ENCODE data around the gene DPP6.

DPP6 gene

GRCh38 chr7:154881526-154881925, 829.3 kb downstream of the DPP6 start:
- no peak for DNase-seq (ENCODE audit: low read depth)

DNA sequence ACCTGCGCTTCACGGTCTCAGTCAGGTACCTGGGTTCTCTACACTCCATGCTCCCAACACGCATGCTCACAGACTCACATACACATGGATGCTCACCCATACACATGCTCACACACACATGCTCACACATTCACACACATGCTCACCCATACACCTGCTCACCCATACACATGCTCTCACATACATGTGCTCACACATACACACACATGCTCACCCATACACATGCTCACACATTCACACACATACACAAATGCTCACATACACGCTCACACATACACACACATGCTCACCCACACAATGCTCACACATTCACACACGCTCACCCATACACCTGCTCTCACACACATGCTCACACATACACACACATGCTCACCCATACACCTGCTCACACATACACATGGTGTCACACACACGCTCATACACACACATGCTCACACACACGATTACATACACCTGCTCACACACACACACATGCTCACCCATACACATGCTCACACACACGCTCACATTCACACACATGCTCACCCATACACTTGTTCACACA, 830.8 kb downstream of the DPP6 start:
- no peak for DNase-seq (ENCODE audit: low read depth)

DNA sequence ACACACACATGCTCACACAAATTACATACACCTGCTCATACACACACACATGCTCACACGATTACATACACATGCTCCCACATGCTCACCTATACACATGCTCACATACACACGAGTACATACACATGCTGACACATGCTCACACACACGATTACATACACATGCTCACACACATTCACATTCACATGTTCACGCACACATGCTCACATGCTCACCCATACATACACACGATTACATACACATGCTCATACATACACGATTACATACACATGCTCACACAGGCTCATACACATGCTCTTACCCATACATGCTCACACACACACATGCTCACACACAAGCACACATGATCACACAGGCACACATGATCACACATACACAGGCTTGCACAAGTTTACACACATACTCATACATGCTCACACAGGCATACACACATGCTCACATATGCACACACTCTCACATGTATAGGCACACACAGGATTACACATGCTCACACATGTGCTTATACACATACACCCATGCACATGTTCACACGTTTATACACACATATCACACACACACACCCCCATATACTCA, 832.2 kb downstream of the DPP6 start:
- no peak for DNase-seq (ENCODE audit: low read depth)

DNA sequence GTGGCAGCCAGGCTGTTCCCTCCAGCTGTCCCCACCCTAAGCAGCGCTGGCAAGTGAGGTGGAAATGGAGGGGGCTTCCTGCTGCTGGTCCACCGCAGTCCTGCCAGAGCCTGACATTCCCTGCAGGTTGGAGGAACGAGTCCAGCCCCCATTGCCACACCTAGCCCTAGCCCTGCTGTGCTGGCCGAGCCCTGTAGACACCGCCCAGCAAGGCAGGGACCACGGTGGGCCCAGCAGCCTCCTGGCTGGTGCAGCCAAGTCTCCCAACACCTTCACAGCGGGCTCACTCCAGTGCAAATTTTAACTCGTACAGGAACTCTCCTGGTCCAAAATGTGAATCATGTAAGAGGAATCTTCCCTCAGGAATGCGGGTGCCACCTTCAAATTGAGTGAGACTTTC, 834.4 kb downstream of the DPP6 start:
- no peak for DNase-seq (ENCODE audit: low read depth)

- DNase-seq (ENCODE audit: low read depth) = no peak
Observed at GRCh38 chr7:154888690-154889089, 836.5 kb downstream of the DPP6 start.

- no peak for DNase-seq (ENCODE audit: low read depth)
Observed at GRCh38 chr7:154892459-154892858, 840.3 kb downstream of the DPP6 start.

GRCh38 chr7:154896076-154896475, 843.9 kb downstream of the DPP6 start:
- DNase-seq (ENCODE audit: low read depth) = no peak

DNA sequence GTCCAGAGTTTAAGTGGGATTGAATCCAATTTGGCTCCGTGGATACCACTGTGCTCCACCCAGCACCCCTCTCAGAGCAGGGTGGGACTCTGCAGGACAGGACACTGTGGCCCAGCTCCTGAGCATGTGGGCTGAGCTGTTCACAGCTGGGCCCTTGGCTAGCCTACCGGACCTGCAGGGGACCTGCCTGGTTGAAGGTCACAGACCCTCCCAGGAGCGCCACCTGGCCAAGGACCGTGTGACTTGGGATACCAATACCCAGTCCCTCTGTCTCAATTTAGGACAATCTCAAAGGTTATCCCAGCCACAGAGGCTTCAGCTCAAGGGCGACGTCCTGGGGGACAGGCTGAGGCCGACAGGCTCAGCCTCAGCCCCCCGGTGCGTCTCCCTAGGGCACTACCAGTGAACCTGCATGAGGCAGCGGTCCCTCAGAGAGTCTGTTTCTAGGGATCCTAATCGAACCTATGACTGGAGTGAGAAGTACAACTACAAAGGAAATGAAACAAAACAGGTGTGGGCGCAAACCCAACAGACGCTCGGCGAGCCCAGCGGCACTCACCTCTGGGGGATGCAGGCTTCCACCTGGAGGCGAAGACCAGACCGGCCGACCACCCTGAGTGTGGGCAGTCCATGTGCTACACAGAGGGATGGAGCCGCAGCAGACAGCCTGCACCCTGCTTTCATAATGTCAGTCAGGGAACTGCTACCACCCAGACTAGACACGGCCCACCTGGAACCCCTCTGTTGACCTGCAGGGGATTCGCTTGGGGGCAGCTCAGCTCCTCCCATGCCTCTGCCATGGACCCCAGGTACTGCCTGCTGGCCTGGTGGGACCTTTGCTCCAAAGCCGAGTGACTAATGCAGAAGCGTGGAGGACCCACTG, 847.0 kb downstream of the DPP6 start:
- DNase-seq (ENCODE audit: low read depth) = no peak

DNA sequence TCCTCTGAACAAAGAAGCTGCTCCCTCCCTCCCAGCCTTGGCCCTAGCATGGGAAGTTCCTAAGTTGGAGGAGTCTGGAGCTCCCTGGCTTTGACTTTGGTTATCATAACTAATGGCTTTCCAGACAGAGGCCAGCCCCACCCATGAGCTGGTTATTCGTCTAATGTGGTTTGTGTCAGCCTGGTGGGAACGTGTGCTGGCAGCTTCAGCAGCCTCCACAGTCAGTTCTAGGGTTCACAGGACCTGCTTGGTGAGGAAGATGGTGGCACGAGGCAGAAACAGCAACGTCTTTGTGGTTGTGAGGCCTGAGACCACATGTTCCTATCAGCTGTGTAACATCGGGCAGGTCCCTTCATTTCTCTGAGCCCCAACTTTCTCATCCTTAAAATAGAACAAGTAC, 847.7 kb downstream of the DPP6 start:
- no peak for DNase-seq (ENCODE audit: low read depth)

GRCh38 chr7:154902600-154903082, 850.4 kb downstream of the DPP6 start:
- no peak for DNase-seq (ENCODE audit: low read depth)

DNA sequence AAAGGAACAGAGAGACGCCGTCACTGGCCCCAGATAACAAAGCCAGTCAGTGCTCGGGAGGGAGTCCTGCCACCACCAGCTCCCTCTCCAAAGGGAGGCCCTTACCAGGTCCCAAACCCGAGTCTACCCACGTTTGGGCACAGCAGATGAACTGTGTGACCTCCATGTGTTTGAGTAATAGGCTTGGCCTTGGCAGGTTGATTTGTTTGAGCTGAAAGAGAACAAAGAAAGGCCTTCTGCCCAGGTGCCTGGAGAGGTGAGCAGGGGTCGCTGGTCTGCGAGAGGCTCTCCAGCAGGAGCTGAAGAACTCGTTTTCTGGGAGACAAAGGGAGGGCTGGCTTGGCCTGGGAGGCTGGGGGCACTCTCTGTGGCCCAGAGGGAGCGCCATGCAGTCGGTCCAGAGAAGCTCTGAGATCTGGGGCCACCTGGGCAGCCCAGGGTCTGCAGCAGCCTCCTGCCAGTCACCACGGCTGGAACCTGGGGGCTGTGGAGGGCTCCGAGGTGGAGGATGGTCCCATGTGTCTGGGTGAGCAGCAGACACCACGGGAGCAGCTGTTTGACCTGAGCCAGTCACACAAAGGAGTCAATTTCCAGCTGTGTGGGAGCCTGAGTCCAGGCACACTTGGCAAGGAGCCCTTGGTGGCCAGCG, 851.0 kb downstream of the DPP6 start:
- DNase-seq (ENCODE audit: low read depth) = no peak

- DNase-seq (ENCODE audit: low read depth) = no peak
Observed at GRCh38 chr7:154905146-154905545, 852.9 kb downstream of the DPP6 start.

GRCh38 chr7:154905615-154906014, 853.4 kb downstream of the DPP6 start:
- no peak for DNase-seq (ENCODE audit: low read depth)

GRCh38 chr7:154906201-154906600, 854.0 kb downstream of the DPP6 start:
- DNase-seq (ENCODE audit: low read depth) = no peak

DNA sequence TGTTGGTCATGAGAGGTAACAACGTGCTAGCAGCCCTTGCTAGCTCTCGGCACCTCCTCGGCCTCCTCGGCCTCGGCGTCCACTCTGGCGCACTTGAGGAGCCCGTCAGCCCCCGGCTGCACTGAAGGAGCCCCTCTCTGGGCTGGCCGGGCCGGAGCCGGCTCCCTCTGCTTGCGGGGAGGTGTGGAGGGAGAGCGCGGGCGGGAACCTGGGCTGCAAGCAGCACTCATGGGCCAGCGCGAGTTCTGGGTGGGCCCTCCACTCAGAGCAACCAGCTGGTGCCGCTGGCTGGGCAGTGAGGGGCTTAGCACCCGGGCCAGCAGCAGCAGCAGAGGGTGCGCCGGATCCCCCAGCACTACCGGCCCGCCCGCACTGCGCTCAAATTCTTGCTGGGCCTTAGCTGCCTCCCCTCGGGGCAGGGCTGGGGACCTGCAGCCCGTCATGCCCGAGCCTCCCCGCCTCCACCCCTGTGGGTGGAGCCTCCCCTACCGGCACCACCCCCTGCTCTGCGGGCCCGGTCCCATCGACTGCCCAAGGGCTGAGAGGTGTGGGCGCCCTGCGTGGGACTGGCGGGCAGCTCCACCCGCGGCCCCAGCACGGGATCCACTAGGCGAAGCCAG, 854.6 kb downstream of the DPP6 start:
- DNase-seq (ENCODE audit: low read depth) = no peak

GRCh38 chr7:154907651-154908620, 855.7 kb downstream of the DPP6 start:
- no peak for DNase-seq (ENCODE audit: low read depth)

- DNase-seq (ENCODE audit: low read depth) = no peak
Observed at GRCh38 chr7:154909241-154910105, 857.3 kb downstream of the DPP6 start.

- no peak for DNase-seq (ENCODE audit: low read depth)
Observed at GRCh38 chr7:154910125-154910524, 857.9 kb downstream of the DPP6 start.

DNA sequence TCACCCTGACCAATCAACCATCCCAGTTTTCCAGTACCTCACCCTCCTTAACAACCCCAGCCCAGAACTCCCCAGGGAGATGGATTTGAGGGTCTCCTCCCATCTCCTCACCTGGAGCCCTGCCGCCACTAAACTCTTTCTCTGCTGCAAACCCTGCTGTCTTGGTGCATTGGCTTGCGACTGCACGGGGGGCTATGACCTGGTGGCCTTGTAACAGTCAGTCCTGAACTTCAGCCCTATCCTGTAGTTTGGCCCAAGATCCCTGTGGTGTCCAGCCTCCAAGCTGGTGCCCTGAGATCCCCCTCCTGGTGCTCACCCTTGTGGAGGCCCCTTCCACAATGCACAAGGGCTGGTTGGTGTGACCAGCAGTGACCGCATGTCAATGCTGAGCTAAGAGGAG, 858.8 kb downstream of the DPP6 start:
- no peak for DNase-seq (ENCODE audit: low read depth)

DNA sequence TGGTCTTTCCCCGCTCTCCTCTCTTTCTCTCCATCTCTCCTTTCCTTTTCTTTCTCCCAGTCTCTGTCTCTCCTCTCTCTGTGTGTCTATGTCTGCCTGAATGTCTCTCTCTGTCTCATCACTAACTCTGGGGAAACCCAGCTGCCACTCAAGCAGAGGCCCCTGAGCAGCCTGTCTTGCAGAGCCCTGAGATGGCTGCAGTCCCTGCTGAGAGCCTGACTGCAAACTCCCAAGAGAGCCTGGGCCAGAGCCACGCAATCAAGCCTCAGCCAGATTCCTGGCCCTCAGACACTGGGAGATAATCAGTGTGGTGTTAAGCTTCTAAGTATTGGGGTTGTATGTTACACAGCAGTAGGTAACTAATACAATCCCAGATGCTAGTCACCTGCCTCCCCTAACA, 859.2 kb downstream of the DPP6 start:
- no peak for DNase-seq (ENCODE audit: low read depth)

Measured in activated T-helper 9 cell treated with anti-CD3 and anti-CD28 coated beads, Interleukin-2, amount 50 U/mL, for 16 hours (primary cell).